ENCODE results near the gene FGGY.

FGGY gene

GRCh38 chr1:59805554-59805953 lies 508.7 kb downstream of the FGGY start:
- no peak for DNase-seq

Measured in NCI-H1436 treated with DMSO at 0.1 percent for 48 hours (cell line).